Activated T-cell treated with anti-CD3 and anti-CD28 coated beads, Interleukin-2, amount 50 U/mL, for 48 hours (primary cell): ENCODE measurements around the gene MDM1.
A peak's percentile ranks its signal among the peaks of the same experiment; 100 is the strongest.

Experiments
- DNase-seq, 2 experiments: peaks; one replicate each; pipeline ENCODE4 v3.0.0-alpha.2; 2020

MDM1 gene

DNA sequence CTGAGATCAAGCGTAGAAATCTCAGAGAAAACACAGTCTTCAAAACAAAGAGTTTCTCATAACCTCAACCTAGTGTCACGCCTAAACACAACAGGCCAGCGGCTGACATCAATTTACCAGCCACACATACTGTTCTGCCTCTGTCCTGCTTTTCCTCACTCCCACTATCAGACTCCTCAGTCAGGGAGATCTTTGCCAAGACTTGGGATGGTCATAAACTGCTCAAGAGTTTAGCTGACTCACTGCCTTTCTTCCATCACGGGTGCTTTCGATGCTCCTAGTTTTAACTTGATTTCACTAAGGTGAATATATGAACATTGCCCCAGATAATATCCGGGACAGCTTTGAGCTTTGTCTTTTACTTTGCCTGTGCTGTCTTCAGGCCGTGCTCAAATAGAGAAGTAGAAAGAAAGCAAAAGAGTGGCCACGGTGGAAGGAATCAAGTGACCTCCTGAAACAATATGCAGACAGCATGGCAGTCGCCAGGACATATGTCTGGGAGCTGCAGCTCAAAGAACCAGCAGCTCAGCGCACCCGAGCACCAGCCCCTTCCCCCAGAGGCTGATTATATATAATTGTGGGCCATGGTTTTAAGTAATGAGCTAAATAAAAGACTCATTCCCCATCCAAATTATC is 12.1 kb downstream of the MDM1 start:
- no peak for DNase-seq

DNA sequence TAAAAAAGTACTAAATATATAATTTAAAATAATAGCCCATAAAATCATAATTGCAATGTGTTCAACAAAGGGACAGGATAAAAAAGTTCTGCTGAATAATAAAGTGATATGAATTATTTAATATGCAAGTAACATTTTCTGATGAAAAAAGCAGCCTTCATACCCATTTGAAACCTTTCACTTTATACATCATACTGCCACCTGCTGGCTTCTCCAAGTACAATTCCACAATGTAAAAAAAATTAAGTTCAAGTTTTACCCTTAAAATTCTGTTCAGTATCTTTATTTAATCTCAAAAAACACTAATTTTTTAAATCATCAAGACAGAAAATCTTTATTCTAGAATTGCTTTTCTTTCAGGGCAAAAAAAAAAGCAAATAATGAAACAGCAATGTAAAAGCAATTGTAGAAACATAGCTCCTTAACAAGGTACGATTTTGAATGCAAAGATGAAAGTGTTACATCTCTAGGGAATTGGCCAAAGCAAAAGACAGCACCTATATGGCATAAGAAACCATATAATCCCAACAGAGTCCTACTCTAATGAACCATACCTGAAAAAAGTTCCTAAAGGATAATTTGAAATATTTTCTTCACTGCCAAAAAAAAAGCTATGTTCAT is 15.0 kb downstream of the MDM1 start:
- peak; percentile 31 for DNase-seq

DNA sequence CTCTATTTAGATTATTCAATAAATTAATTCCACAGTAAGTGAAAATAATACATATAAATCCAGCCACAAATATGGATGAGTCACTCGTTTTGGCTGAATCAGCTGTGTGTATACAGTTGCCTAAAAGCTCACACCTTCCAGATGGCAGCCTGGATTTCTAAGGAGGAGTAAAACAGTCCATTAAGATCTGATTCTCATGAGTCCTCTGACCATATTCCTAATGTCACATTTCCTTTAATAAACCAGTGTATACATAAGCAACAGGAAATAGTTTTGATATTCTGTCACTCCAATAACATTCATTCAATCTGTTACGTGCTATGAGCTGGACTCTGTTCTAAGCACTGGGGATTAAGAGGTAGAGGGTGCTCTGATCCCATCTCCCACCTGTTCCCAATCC is 21.8 kb downstream of the MDM1 start:
- DNase-seq, result no peak

DNA sequence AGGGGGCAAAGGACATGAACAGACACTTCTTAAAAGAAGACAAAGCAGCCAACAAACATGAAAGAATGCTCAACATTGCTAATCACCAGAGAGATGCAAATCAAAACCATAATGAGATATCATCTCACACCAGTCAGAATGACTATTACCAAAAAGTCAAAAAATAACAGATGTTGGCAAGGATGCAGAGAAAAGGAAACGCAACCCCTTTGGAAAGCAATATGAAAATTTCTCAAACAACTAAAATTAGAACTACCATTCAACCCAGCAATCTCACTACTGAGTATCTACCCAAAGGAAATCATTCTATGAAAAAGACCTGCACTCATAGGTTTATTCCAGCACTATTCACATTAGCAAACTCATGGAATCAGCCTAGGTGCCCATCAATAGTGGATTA is 25.6 kb downstream of the MDM1 start:
- no peak for DNase-seq

DNA sequence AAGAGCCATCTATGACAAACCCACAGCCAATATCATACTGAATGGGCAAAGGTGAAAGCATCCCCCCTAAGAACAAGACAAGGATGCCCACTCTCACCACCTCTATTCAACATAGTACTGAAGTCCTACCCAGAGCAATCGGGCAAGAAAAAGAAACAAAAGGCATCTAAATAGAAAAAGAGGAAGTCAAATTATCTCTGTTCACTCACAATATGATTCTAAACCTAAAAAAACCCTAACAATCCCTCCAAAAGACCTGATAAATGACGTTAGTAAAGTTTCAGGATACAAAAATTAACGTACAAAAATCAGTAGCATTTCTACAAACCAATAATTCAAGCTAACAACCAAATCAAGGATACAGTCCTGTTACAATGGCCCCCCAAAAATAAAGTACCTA is 26.9 kb downstream of the MDM1 start:
- no peak for DNase-seq

DNA sequence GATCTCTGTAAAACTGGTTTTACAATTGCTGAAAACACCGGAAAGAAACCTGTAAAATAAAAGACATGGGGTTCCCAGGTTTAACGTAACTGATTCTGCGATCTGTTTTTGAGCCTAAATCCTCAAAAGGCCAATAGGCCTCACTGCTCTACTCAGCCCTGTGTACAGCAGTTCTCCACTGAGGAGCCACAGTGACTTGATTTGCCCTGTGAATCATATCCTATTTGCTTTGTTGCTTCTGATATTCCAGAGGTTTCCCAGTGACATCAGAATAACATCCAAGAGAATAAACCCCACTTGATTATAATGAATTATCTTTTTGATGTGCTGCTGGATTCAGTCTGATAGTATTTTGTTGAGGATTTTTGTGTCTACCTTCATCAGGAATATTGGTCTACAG is 27.5 kb downstream of the MDM1 start:
- no peak for DNase-seq

DNA sequence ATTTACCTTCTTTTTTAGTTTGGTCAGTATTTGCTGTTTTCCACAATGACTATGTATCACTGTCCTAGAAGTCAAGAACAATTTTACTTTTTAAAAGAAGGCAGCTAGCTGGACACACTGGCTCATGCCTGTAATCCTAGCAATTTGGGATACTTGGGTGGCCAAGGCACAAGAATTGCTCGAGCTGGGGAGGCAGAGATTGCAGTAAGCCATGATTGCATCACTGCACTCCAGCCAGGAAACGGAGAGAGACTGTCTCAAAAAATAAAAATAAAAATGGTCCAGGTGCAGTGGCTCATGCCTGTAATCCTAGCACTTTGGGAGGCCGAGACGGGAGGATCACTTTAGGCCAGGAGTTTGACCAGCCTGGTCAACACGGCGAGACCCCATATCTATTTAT is 28.3 kb downstream of the MDM1 start:
- no peak for DNase-seq

DNA sequence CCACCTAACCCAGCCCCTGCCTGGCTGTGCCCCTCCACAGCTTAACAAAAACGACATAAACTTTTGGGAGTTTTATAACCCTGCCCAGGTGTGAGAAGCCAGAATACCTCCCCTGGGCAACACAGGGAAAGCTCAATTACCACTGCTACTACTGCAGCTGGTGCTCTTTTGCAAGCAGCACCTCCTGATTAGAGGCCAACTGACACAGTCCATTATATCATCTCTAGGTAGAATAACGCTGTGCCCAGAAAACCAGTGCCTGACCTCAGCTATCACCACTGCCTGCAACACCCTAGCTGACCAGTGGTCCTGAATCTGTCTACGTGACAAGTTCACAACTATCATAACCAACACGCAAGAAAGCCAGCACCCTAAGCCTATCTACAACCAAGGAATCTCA is 34.2 kb downstream of the MDM1 start:
- DNase-seq, result no peak

DNA sequence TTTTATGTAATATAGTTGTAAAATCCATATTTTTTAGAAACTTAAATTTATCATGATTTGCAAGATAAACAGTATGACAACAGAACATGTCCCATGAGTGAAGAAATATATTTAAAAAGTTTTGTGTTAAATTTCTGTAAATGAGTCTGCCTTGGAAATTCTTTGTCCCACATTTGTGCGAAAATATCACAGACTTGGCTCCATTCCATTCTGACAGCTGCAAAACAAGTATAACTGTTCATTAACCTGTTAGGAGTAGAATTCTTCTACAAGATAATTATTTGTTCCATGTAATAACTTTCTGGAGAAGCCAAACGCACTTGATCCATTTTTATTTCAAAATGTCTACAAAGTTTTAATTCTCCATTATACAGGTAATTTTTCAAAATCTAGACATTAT is 37.9 kb downstream of the MDM1 start:
- no peak for DNase-seq

DNA sequence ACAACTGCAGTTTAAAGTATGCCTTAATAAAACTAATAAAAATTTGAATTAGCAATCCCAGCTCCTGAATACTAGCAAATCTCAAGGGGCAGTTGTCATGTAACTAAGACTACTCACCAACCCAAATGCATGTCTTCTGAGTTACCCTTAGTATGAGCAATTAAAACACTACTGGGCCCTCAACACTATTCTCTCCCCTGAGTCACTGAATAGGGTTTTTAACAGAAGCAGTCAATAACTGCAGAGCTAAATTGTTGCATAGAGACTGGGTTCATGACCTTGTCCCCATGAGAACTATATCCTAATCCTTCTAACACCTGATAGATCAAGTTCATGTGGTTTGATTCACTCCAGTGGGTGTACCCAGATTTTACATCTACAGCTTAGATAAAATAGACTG is 38.8 kb downstream of the MDM1 start:
- no peak for DNase-seq

DNA sequence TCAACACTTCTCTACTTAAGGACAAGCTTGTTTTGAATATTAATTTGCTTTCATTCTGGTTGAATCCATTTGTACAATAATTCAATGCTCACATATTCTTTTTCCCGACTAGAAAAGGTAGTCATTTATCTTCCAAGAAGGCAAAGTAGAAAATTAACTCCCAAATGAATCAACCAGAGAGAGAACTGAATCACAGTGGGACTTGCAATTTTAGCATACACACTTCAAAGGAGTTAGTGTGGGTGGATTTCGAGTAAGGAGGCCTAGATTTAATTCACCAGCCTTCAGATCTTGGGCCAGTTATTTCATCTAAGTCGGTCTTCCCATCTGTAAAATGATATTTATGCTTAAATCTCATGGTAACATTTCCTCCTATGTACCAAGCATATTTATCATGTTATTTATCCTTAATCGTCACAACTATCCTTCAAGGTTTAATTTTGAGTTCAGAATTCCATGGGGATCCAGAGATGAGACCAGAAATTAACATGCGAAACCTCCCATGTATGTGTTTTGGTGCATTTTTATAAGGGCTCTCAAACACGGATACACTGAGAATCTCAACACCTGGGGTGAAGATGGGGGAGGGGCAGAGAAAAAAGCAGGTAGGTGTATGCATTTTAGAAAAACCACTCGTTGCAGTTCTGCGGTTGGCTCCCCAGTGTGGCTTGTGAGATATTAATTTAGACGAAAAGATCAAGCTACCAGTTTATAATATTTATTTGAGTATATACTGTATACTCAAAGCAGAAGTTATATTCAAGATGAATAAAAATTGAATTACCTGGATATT is 39.8 kb downstream of the MDM1 start:
- DNase-seq, result no peak

DNA sequence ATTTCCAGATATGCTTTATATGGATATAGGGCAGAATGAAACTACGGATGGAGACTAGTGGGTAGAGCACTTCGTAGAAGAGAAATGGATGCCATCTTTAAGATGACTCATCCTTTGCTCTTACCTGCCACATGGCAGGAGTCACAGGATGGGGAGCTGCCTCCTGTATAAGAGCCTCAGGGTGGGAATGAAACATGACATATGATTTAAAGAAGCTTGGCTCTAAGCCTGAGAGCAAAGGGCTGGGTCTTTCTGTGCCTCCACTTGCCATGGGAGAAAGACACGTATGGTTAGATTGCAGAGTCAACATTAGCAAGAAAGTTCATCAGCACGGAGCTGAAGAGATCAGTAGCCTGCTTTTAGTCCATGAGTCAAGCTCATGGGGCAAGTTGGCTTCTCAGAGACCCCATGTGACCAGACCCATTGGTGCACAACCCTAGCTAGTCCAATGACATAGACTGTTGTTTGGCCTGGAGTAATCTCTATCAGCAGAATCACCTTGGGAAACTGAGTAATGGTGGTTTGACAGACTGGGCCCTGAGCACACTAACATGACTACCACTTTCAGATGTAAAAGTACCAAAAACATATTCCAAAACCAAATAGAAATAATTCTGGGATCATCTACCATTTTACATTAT is 40.6 kb downstream of the MDM1 start:
- DNase-seq, result no peak

DNA sequence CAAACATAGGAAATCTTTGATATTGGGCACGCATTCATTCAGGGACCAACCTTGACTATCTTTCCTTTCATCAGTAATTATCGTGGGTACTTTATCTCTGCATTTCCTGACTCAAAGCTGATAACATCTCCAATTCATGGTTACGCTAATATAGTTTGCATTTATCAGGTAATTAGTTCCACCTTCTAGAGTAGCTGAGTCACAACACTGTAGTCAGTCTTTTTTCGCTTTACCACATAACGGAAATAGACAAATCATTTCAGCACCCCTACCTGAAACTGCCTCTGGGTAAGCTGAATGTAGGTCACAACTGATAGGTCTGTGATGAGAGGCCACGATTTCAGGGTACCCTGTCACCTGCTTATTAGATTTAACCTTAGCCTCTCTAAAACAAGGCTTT is 42.0 kb downstream of the MDM1 start:
- DNase-seq, result peak in 1 of 2 experiments; percentile 45

DNA sequence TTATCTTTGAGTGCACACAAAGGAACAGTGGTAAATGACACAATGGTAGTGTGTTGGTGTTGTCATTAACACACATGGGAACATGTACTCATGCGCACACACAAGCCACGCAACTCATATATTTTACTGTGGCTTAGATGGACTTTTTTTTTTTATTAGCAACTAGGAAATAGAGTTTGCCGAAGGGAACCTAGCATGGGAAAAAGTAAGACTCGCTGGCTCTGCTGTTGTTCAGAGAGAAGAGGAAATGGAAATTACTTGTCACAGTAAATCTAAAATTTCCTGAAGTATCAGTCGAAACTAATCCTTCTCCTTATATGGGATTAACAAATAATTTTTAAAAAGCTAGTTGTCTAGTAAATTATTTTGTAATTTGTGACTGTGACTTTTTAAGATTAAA is 45.1 kb downstream of the MDM1 start:
- no peak for DNase-seq

DNA sequence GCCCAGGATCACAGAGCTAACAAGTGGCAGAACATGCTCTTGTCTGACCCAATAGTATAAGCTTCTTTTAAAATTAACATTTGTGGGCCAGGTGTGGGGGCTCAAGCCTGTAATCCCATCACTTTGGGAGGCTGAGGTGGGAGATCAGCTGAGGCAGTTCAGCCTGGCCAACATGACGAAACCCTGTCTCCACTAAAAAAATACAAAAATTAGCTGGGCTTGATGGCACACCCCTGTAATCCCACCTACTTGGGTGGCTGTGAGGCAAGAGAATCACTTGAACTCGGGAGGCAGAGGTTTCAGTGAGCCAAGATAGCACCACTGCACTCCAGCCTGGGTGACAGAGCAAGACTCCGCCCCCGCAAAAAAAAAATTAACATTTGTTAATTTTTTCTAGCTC is 45.8 kb downstream of the MDM1 start:
- no peak for DNase-seq

DNA sequence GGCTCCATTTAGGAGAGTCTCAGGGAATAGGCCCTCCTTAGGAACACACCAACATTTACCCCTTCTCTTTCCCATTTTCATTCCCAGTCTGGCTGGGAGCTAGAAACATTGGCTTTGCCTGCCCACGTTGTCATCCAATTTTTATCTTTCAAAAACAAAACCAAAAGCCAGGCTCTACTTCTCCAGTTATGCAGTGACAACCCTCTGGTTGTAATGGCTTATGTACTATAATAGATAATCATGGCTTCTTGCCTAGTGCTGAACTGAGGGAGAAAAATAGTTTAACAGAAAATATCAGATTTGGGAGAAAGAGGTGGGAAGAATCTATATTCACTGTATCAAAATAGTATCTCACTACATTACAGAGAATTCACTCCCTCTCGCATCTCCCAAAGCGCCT is 46.6 kb downstream of the MDM1 start:
- no peak for DNase-seq

DNA sequence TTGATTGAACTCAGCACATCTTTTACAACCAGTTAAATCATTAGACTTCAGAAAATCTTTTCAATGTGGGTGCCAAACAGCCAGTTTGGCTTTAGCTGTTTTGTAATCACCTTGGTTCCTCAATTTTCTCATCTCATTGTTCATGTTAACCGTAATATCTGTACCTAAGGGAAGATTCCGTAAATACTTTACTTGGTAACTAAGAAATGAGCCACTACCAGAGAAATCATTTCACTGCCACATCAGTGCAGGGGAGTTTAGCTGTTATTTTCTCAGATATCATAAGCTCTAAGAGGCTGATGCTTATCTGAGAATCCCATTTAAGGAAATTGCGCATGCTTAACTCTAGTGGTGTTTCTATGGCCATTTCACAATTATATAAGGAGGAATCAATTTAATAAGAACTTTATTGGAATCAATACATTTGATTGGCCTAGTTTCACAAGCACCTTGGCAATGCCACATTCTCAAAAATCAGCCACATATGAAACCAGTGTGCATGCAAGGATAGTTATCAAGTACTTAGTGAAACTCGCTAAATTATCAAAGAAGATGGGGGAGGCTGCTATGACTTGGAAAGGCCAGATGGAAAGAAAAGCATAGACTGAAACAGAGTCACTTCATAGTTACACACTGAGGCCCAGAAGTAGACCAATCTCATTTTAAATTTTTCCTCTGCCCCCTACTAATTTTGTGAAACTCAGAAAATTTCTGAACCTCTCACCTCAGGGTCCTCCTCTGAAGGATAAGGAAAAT is 50.7 kb downstream of the MDM1 start:
- no peak for DNase-seq

DNA sequence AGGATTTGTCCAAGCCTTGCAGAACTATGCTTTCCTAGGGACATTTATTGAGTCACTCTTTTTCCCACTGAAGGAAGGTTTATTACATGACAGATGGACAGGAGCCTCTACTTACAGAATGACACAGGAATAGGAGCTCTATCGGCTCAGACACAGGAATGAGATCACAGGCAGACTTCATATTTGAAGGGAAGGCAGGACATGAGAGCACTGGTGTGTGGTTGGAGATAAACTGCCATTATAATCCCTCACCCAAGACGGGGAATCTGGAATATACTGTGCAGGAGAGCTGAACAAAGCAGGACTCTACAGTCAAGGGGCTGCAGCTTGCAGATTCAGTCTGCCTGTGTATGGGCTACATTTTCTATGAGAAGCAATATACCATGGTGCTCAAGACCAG is 51.9 kb downstream of the MDM1 start:
- DNase-seq, result no peak

DNA sequence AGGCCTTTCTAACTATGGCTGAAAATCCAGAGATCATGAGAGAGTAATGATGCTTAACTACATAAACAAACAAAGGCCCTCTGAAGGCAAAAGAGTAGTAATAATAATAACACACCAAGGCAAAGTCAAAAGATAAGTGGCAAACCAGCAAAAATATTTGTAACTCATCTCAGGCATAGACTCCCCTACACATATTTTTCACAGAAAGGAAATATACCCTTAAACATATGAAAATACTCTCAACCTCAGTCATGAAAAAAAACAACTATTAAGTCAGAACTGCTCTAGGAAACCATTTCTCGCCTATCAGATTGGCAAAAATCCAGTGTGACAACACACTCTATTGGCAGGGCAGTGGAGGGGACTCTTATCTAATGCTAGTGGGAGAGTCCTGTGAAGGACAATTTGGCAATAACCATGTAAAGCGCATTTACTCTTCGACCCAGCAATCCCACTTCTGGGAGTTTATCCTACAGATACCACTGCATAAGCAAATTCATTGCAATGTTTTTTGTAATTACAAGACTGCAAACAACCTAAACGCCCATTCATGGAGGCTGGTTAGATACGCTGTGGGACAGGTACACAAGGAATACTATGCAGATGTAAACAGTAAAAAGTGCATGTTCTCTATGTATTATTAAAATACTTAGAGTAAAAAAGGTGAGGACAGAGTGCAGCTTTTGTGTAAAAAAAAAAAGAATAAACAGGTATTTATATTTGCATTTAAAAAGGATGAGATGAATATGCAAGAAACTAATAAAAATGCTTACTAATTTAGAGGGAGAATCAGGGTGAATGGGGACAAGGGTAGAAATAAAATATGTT is 52.7 kb downstream of the MDM1 start:
- DNase-seq, result no peak

DNA sequence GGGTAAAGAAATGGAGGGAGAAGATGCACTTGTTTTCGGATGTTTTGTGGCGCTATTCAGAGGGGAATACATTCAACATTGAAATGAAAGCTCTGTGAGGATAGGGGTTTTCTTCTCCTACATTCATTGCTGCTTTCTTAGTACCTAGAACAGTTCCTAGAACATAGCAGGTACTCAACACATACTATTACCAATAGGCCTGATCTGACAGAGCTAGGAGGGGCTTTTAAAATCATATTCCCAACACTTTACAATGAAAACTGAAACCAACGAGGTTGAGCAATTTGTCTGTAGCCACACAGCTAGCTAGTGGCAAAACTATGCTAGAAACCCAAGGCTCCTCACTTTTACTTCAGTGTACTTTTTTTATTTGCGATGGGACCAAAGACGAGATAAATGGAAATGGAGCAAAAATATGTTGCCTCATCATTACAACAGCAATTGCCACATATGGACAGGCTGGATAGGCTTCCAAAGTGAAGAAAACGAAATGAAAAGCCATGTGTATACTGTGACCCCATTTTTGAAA is 55.7 kb downstream of the MDM1 start:
- no peak for DNase-seq

DNA sequence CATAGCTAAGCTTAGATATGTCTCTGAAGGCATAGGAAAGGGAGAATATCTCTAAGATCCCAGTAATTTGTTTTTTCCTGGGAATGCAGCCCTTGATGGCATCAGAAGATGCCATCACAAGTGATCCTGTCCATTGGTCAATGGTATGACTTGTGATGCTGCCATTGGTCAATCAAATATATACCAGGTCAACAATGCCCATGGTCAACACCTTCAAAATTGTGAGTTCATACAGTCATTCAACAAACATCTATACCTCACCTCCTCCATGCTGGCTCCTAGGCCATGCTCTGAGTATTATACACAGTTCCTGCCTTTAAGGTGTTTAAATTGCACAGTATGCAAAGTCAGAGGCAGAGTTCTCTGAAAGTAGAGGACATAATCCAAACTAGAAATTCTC is 59.4 kb downstream of the MDM1 start:
- no peak for DNase-seq

DNA sequence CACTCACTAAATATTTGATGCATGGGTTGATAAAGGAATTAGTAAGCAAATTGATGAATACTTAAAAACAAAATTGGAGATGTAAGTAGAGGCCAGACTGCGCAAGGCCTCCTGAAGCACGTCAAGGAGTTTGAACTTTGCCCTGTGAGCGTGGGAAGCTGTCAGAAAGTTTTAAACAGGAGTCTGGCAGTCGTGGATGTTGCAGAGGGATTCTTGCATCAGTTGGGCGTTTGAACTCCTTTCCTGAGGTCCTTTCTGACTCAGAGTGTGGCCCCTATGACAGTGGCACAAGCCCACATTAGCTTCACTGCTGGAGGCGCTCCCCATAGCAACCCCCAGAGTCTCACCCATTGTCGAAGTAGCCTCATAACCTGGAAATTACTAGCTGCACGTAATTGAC is 60.8 kb downstream of the MDM1 start:
- DNase-seq, result no peak
